PC-9 (cell line): ENCODE data around the gene CEP41. TPM values are rescaled to one million over a fixed set of nuclear protein-coding genes. Genes with fewer than 3 reads are reported as not detected.

Source experiments
- BruUV-seq: library from RNA; stranded (reverse); fragments of 400-500 nt; replicated peaks from 2 replicates; lab custom pipeline; 2021; lab: Mats Ljungman, UMichigan
- CTCF ChIA-PET: fragments of 300-600 bp; sonication (Branson Sonifier 250); formaldehyde crosslinking; loops from one replicate; lab custom pipeline; 2022; ENCODE audit warnings: antibody characterized with exemption; lab: Charles Lee
- POLR2A ChIA-PET: fragments of 300-600 bp; sonication (Branson Sonifier 250); formaldehyde crosslinking; loops from one replicate; lab custom pipeline; 2022; ENCODE audit warnings: antibody characterized with exemption; ENCODE audit not compliant: unreplicated experiment; lab: Charles Lee
- DNase-seq, 2 experiments: peaks; one replicate each; pipeline versions ENCODE4 v3.0.0 to v3.0.0-alpha.2; 2015 to 2022; ENCODE audit warnings: mixed read lengths in 1 of 2
- H2AFZ ChIP-seq: fragments of 200-600 bp; sonication (generic); 2 replicates; pipeline ENCODE4 v1.8.1; 2017; ENCODE audit warnings: antibody characterized with exemption
- H3F3A ChIP-seq: fragments of 200-600 bp; sonication (generic); 2 replicates; pipeline ENCODE4 v1.8.1; 2017; ENCODE audit warnings: antibody characterized with exemption, mild to moderate bottlenecking, low read depth; ENCODE audit not compliant: insufficient read depth
- H3K27ac ChIP-seq: fragments of 200-600 bp; sonication (generic); 2 replicates; pipeline ENCODE4 v1.6.1; 2016; ENCODE audit warnings: mixed run types
- H3K27me3 ChIP-seq: fragments of 200-600 bp; sonication (generic); 2 replicates; pipeline ENCODE4 v1.6.1; 2016; ENCODE audit warnings: low read depth, mixed run types; ENCODE audit not compliant: insufficient read depth
- H3K36me3 ChIP-seq: fragments of 200-600 bp; sonication (generic); 2 replicates; pipeline ENCODE4 v1.6.1; 2016; ENCODE audit warnings: low read depth, mixed run types
- H3K4me1 ChIP-seq: fragments of 200-600 bp; sonication (generic); replicated peaks from 2 replicates; pipeline ENCODE4 v1.6.1; 2016; ENCODE audit warnings: mixed run types; ENCODE audit not compliant: insufficient read depth
- H3K4me2 ChIP-seq: fragments of 200-600 bp; sonication (generic); 2 replicates; pipeline ENCODE4 v1.6.1; 2017; ENCODE audit warnings: mixed run types
- H3K4me3 ChIP-seq: fragments of 200-600 bp; sonication (generic); 2 replicates; pipeline ENCODE4 v1.6.1; 2016; ENCODE audit warnings: mixed run types
- H3K79me2 ChIP-seq: fragments of 200-600 bp; sonication (generic); 2 replicates; pipeline ENCODE4 v1.6.1; 2017; ENCODE audit warnings: low read depth, mixed run types
- H3K9me2 ChIP-seq: fragments of 200-600 bp; sonication (generic); 2 replicates; pipeline ENCODE4 v1.8.1; 2017; ENCODE audit warnings: mild to moderate bottlenecking; ENCODE audit not compliant: insufficient read depth
- H3K9me3 ChIP-seq: fragments of 200-600 bp; sonication (generic); 2 replicates; pipeline ENCODE4 v1.8.1; 2016; ENCODE audit warnings: low read depth; ENCODE audit not compliant: insufficient read depth
- H4K20me1 ChIP-seq: fragments of 200-600 bp; sonication (generic); 2 replicates; pipeline ENCODE4 v1.8.1; 2017; ENCODE audit not compliant: insufficient read depth
- EZH2 ChIP-seq: fragments of 200-600 bp; sonication (generic); IDR thresholded peaks from 2 replicates; pipeline ENCODE4 v1.8.0; 2017; ENCODE audit warnings: antibody characterized with exemption, low read depth
- intact Hi-C: fragments of 100-400 bp; cut with micrococcal nuclease; formaldehyde crosslinking; loops from one replicate; pipeline ENCODE4 v1.10.0; 2022; ENCODE audit not compliant: unreplicated experiment
- total RNA-seq: library from RNA; stranded (reverse); gene quantifications from 2 replicates; pipeline ENCODE4 v1.2.3, GENCODE V29; 2021
- TF ChIP-seq, protein P1 (sequence below): fragments of 200-600 bp; sonication (generic); conservative IDR thresholded peaks from 2 replicates; pipeline ENCODE4 v1.6.1; 2017; ENCODE audit warnings: mixed run types, antibody characterized with exemption, mild to moderate bottlenecking, moderate library complexity

The CEP41 gene
- total RNA-seq, 1 experiment from 2014 or later, result 18.0 TPM

DNA sequence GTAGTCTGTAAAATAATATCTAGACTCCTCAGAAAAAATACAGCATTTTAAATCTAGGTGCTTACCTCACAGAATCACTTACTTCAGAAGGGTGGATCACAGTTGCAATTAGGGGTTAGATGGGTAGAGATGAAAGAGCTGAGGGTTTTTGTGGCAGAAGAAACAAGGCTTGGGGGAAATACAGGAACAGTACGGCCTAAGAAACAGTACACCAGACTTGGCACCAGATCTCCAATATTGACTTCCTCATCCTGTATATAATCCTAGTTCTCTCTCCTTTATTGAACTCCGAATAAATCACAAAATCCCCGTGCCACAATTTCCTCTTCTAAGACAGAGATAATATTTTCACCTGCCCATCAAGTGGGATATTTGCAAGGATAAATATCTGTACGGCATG is 14.3 kb downstream of the CEP41 start:
- Histone ChIP-seq H3F3A (no peaks in the 10 kb centered on the region), H3K4me3 (no peak overlapping the region), H3K9me2 (no peaks in the 10 kb centered on the region), H3K79me2 (no peaks in the 10 kb centered on the region), H3K36me3 (peaks cover 14% of the 10 kb centered on the region; the same call in 1 of the 2 replicates), H4K20me1 (no peaks in the 10 kb centered on the region), H3K27ac (no peak overlapping the region), H3K4me1 (no peaks in the 10 kb centered on the region), H2AFZ (no peak overlapping the region), H3K27me3 (no peaks in the 10 kb centered on the region), H3K4me2 (no peak overlapping the region), H3K9me3 (no peaks in the 10 kb centered on the region)
- POLR2A ChIA-PET, result no interaction called here
- CTCF ChIA-PET, result no interaction called here
- no TSS peak for BruUV-seq
- intact Hi-C loops, result no loop called here
- no peak for TF ChIP-seq EZH2
- TF ChIP-seq, protein P1, sequence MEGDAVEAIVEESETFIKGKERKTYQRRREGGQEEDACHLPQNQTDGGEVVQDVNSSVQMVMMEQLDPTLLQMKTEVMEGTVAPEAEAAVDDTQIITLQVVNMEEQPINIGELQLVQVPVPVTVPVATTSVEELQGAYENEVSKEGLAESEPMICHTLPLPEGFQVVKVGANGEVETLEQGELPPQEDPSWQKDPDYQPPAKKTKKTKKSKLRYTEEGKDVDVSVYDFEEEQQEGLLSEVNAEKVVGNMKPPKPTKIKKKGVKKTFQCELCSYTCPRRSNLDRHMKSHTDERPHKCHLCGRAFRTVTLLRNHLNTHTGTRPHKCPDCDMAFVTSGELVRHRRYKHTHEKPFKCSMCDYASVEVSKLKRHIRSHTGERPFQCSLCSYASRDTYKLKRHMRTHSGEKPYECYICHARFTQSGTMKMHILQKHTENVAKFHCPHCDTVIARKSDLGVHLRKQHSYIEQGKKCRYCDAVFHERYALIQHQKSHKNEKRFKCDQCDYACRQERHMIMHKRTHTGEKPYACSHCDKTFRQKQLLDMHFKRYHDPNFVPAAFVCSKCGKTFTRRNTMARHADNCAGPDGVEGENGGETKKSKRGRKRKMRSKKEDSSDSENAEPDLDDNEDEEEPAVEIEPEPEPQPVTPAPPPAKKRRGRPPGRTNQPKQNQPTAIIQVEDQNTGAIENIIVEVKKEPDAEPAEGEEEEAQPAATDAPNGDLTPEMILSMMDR, result no peak
- no peak for DNase-seq

DNA sequence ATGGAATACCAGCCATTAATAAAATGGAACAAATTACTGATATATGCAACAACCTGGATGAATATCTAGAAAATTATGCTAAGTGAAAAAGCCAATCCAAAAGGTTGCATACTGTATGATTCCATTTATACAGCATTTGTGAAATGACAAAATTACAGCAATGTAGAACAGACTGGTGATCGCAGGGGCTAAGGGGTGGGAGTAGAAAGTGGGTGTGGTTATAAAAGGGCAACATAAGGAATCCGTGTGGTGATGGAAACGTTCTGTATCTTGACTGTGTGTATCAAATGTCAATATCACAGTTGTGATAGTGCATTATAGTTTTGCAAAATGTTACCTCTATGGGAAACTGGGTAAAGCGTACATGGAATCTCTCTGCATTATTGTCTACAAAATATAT is 15.0 kb downstream of the CEP41 start:
- H3F3A ChIP-seq, result 0 out of 2 replicates have a peak, but pooled peaks cover 4% of the 10 kb centered on the region
- TF ChIP-seq, protein P1, result no peak
- no peak for TF ChIP-seq EZH2
- H4K20me1 ChIP-seq, result no peaks in the 10 kb centered on the region
- intact Hi-C loops, result no loop called here
- no peaks in the 10 kb centered on the region for H3K27me3 ChIP-seq
- H3K36me3 ChIP-seq, result peaks cover 14% of the 10 kb centered on the region; the same call in 1 of the 2 replicates
- H3K4me3 ChIP-seq, result no peak overlapping the region
- no peaks in the 10 kb centered on the region for H3K9me2 ChIP-seq
- H3K4me1 ChIP-seq, result no peaks in the 10 kb centered on the region; the same call in 1 of the 2 replicates
- H3K9me3 ChIP-seq, result no peaks in the 10 kb centered on the region
- CTCF ChIA-PET, result no interaction called here
- POLR2A ChIA-PET, result no interaction called here
- no TSS peak for BruUV-seq
- no peak for DNase-seq
- no peaks in the 10 kb centered on the region for H3K79me2 ChIP-seq
- no peak overlapping the region for H3K4me2 ChIP-seq
- H2AFZ ChIP-seq, result no peak overlapping the region
- no peak overlapping the region for H3K27ac ChIP-seq

DNA sequence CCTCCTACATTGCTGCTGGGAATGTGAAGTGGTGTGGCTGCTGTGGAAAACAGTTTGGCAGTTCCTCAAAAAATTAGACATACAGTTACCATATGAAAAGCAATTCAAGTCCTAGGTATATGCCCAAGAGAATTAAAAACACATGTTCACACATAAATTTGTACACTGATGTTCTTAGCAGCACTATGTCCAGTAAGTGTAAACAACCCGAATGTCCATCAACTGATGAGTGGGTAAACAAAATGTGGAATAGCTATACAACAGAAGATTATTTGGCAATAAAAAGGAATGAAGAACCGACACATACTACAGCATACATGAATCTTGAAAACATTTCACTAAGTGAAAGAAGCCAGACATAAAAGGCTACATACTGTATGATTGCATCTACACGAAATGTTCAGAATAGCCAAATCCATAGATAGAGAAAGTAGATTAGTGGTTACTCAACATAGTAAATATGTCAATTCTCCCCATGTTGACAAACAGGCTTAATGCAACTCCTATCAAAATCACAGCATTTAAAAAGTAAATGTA is 17.2 kb downstream of the CEP41 start:
- Histone ChIP-seq H3K4me1 (no peaks in the 10 kb centered on the region; the same call in 1 of the 2 replicates), H3K27me3 (no peaks in the 10 kb centered on the region), H3F3A (0 out of 2 replicates have a peak, but pooled peaks cover 4% of the 10 kb centered on the region), H3K79me2 (no peaks in the 10 kb centered on the region), H4K20me1 (no peaks in the 10 kb centered on the region), H3K36me3 (peaks cover 14% of the 10 kb centered on the region; the same call in 1 of the 2 replicates), H3K9me3 (no peaks in the 10 kb centered on the region), H2AFZ (no peak overlapping the region), H3K4me2 (no peak overlapping the region), H3K27ac (no peak overlapping the region), H3K4me3 (no peak overlapping the region), H3K9me2 (no peaks in the 10 kb centered on the region)
- TF ChIP-seq, protein P1, result no peak
- no peak for TF ChIP-seq EZH2
- intact Hi-C loops, result no loop called here
- no peak for DNase-seq
- CTCF ChIA-PET, result no interaction called here
- POLR2A ChIA-PET, result interaction anchor here (0.5 kb wide), 1 partner anchor 483 kb away, joined by 7 read pairs; no protein-coding TSS in a partner anchor
- BruUV-seq, result no TSS peak
